ENCODE measurements around the gene SV2A. TPM values are rescaled to one million over a fixed set of nuclear protein-coding genes. Genes with fewer than 3 reads are reported as not detected.

SV2A gene
- polyA plus RNA-seq, 4 donors, result 0.54 to 3.9 (median 1.9) TPM; not detected in 1

DNA sequence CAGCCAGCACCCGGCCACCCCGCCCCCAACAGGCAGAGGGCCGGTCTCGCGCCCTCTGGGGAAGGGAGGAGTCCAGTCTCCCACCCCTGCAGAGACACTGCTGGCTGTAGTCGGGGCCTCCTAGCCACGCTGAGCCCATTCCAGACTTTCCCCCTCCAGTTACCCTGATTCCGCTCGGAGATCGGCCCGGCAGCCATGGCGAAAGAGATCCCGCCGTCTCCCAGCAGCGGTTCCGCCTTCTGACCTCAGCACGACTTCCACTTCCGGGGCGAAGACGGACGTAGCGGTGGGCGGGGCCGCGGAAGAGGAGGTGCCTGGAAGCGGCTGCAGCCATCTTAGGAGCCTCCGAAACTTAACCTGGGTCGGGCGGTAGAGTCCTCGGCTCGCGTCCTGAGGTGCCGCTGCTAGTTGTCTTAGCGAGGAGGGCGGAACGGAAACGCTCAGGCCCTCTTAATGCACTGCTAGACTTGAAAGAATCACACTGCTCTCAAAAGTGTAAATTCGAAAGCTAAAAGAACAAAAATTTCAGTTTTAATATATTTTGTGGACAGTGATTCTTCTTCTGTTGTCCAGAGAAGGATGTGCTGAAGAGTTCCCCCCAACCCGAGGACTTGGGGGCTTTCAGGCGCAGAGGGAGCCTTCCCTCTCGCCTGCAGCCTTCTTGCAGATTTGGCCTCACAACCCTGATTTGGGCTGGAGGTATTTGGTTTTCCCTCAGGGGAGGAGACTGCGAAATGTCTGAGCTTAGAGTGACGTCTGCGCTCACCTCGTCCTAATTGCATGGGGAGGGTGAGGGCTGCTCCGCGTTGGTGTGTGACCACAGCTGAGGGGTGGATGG, 10.1 kb upstream of the SV2A start, which contains the start of gene SF3B4:
SF3B4 (minus strand) TSS at position 241 of the 838 bp plus-strand sequence; CDS start at position 197, 44 bp downstream.
- WGBS, 3 donors, result 0% methylated on average over 45 to 47 of the region's 47 CpGs
- H3K36me3 ChIP-seq (ENCODE audit: control insufficient read depth in 3 of 3, insufficient read depth in 2 of 3, low read depth in 1 of 3, low read length in 3 of 3), result peaks cover 10 to 67% (median 49%) of the 10 kb centered on the region in 3 donors
- no peaks in the 10 kb centered on the region for H3K9me3 ChIP-seq (ENCODE audit: control insufficient read depth in 2 of 2, insufficient read depth in 1 of 2, low read depth in 1 of 2, low read length in 1 of 2)
- peak; percentile 95 to 98 for DNase-seq
- peaks cover 4 to 39% (median 17%) of the 10 kb centered on the region in 3 donors for H3K4me1 ChIP-seq (ENCODE audit: control insufficient read depth in 3 of 3, insufficient read depth in 2 of 3, low read depth in 1 of 3, low read length in 2 of 3)
- peak within 1 kb of the TSS; percentile 90 to 98 (median 94) for H3K27ac ChIP-seq (ENCODE audit: low read depth in 1 of 3, low read length in 2 of 3)
- no peak for FAIRE-seq
- H3K27me3 ChIP-seq (ENCODE audit: control insufficient read depth in 3 of 3, insufficient read depth in 3 of 3, low read length in 3 of 3), result no peaks in the 10 kb centered on the region
- H3K4me3 ChIP-seq (ENCODE audit: low read depth in 1 of 3, low read length in 3 of 3), result peak within 1 kb of the TSS; percentile 72 to 92 (median 83)

DNA sequence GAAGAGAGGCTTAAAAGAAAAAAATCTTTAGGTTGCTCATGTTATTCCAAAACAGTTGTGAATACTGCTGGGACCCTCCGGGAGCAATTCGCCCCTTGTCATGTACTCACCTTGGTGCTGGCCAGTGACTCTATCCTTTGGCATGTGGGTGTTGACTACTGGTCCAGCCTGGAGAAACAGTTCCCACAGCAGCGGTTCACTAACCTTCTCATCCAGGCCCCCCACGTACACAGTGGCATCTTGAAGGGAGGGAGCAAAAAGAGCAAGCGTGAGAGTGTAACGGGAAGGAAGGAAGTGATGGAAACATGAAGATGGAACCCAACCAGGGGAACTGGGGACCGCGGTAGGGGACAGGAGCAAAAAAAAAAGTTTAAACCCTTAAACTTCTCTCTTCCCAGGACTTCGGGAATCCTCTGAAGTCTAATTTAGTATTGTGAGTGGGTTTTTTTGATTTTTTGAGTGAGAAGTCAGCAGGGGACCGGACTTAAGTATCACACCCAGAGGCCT, 9.5 kb upstream of the SV2A start:
- Histone ChIP-seq H3K27me3 (ENCODE audit: control insufficient read depth in 3 of 3, insufficient read depth in 3 of 3, low read length in 3 of 3) (no peaks in the 10 kb centered on the region), H3K4me3 (ENCODE audit: low read depth in 1 of 3, low read length in 3 of 3) (peak overlapping the region; percentile 72 to 92 (median 83)), H3K9me3 (ENCODE audit: control insufficient read depth in 2 of 2, insufficient read depth in 1 of 2, low read depth in 1 of 2, low read length in 1 of 2) (no peaks in the 10 kb centered on the region), H3K36me3 (ENCODE audit: control insufficient read depth in 3 of 3, insufficient read depth in 2 of 3, low read depth in 1 of 3, low read length in 3 of 3) (peaks cover 13 to 65% (median 50%) of the 10 kb centered on the region in 3 donors), H3K4me1 (ENCODE audit: control insufficient read depth in 3 of 3, insufficient read depth in 2 of 3, low read depth in 1 of 3, low read length in 2 of 3) (peaks cover 3 to 38% (median 17%) of the 10 kb centered on the region in 3 donors), H3K27ac (ENCODE audit: low read depth in 1 of 3, low read length in 2 of 3) (peak overlapping the region in 2 of 3 donors; percentile 94 to 98)
- no peak for DNase-seq
- FAIRE-seq, result no peak
- 0 to 4% (median 2%) methylated on average over 10 of the region's 10 CpGs for WGBS, 3 donors

DNA sequence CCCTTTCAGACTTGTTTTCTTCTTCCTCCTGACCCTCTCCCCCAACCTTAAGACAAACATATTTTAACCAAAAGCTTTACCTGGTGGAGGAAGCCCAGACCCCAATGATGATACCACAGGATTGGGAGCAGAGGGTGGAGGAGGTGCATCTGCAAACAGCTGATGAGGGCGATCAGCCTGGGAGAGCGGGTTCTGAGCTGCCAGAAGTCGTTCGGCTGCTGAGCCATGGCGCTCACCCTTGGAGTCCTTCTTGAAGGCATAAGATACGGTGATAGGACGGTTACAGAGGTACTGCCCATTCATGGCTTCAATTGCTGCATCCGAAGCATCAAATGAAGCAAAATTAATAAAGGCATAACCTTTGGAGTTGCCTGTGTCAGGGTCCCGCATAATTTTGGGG, 8.7 kb upstream of the SV2A start:
- FAIRE-seq (no peak), DNase-seq (no peak)
- WGBS, 3 donors, result 94% methylated on average over 9 of the region's 9 CpGs
- H3K4me1 ChIP-seq (ENCODE audit: control insufficient read depth in 3 of 3, insufficient read depth in 2 of 3, low read depth in 1 of 3, low read length in 2 of 3), result peaks cover 3 to 30% (median 17%) of the 10 kb centered on the region in 3 donors
- H3K27me3 ChIP-seq (ENCODE audit: control insufficient read depth in 3 of 3, insufficient read depth in 3 of 3, low read length in 3 of 3), result no peaks in the 10 kb centered on the region
- H3K9me3 ChIP-seq (ENCODE audit: control insufficient read depth in 2 of 2, insufficient read depth in 1 of 2, low read depth in 1 of 2, low read length in 1 of 2), result no peaks in the 10 kb centered on the region
- no peak overlapping the region for H3K27ac ChIP-seq (ENCODE audit: low read depth in 1 of 3, low read length in 2 of 3)
- no peak overlapping the region for H3K4me3 ChIP-seq (ENCODE audit: low read depth in 1 of 3, low read length in 3 of 3)
- peaks cover 13 to 57% (median 44%) of the 10 kb centered on the region in 3 donors for H3K36me3 ChIP-seq (ENCODE audit: control insufficient read depth in 3 of 3, insufficient read depth in 2 of 3, low read depth in 1 of 3, low read length in 3 of 3)

- DNase-seq (no peak), FAIRE-seq (no peak)
- H3K4me3 ChIP-seq (ENCODE audit: low read depth in 1 of 3, low read length in 3 of 3), result no peak overlapping the region
- WGBS, 3 donors, result 77 to 96% (median 90%) methylated on average over 2 of the region's 2 CpGs
- H3K9me3 ChIP-seq (ENCODE audit: control insufficient read depth in 2 of 2, insufficient read depth in 1 of 2, low read depth in 1 of 2, low read length in 1 of 2), result no peaks in the 10 kb centered on the region
- H3K27me3 ChIP-seq (ENCODE audit: control insufficient read depth in 3 of 3, insufficient read depth in 3 of 3, low read length in 3 of 3), result no peaks in the 10 kb centered on the region
- no peak overlapping the region for H3K27ac ChIP-seq (ENCODE audit: low read depth in 1 of 3, low read length in 2 of 3)
- H3K4me1 ChIP-seq (ENCODE audit: control insufficient read depth in 3 of 3, insufficient read depth in 2 of 3, low read depth in 1 of 3, low read length in 2 of 3), result peaks cover 3 to 25% (median 17%) of the 10 kb centered on the region in 3 donors
- H3K36me3 ChIP-seq (ENCODE audit: control insufficient read depth in 3 of 3, insufficient read depth in 2 of 3, low read depth in 1 of 3, low read length in 3 of 3), result peaks cover 13 to 51% (median 39%) of the 10 kb centered on the region in 3 donors
These were observed 8.1 kb upstream of the SV2A start for GRCh38 chr1:149925751-149926150.

DNA sequence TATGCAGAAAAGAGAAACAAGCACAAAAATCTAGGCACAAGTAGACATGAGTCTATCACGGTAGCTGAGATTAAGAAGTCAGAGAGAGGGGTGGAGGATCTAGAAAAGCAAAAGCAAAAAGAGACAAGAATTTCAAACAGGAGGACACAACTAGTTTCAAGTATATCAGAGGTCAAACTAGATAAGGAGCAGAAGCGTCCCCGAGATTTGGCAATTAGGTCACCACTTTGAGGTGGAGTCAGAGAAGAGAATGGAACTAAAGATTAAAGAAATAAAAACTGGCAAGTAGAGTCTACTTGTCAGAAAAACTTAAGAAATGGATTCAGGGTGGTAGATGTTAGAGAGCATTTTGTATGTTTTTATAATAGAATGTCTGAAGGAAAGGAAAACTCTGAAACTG, 7.7 kb upstream of the SV2A start:
- Histone ChIP-seq H3K27me3 (ENCODE audit: control insufficient read depth in 3 of 3, insufficient read depth in 3 of 3, low read length in 3 of 3) (no peaks in the 10 kb centered on the region), H3K36me3 (ENCODE audit: control insufficient read depth in 3 of 3, insufficient read depth in 2 of 3, low read depth in 1 of 3, low read length in 3 of 3) (peaks cover 13 to 48% (median 34%) of the 10 kb centered on the region in 3 donors), H3K27ac (ENCODE audit: low read depth in 1 of 3, low read length in 2 of 3) (no peak overlapping the region), H3K4me1 (ENCODE audit: control insufficient read depth in 3 of 3, insufficient read depth in 2 of 3, low read depth in 1 of 3, low read length in 2 of 3) (peaks cover 3 to 21% (median 17%) of the 10 kb centered on the region in 3 donors), H3K4me3 (ENCODE audit: low read depth in 1 of 3, low read length in 3 of 3) (no peak overlapping the region), H3K9me3 (ENCODE audit: control insufficient read depth in 2 of 2, insufficient read depth in 1 of 2, low read depth in 1 of 2, low read length in 1 of 2) (no peaks in the 10 kb centered on the region)
- WGBS, 3 donors, result 38 to 76% (median 70%) methylated on average over 3 of the region's 3 CpGs
- DNase-seq (no peak), FAIRE-seq (no peak)

DNA sequence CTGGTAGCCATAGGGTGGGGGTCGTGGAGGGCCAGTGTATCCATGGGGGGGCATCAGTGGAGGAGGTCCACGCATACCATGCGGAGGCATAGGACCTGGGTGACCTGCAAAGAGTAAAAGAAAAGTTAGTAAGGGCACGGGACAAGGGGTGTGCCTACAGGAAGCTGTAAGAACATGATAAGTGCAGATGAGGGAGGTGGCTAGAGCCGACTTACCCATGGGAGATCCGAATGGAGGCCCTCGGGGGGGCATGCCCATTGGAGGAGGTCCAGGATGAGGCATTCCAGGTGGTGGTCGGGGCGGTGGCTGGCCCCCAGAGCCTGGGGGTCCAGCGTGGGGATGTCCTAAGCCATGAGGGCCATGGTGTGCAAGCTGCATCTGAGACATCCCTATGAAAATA, 6.0 kb upstream of the SV2A start:
- FAIRE-seq (no peak), DNase-seq (no peak)
- Histone ChIP-seq H3K4me3 (ENCODE audit: low read depth in 1 of 3, low read length in 3 of 3) (no peak overlapping the region), H3K4me1 (ENCODE audit: control insufficient read depth in 3 of 3, insufficient read depth in 2 of 3, low read depth in 1 of 3, low read length in 2 of 3) (peaks cover 3 to 13% (median 8%) of the 10 kb centered on the region in 3 donors), H3K9me3 (ENCODE audit: control insufficient read depth in 2 of 2, insufficient read depth in 1 of 2, low read depth in 1 of 2, low read length in 1 of 2) (no peaks in the 10 kb centered on the region), H3K27ac (ENCODE audit: low read depth in 1 of 3, low read length in 2 of 3) (no peak overlapping the region), H3K27me3 (ENCODE audit: control insufficient read depth in 3 of 3, insufficient read depth in 3 of 3, low read length in 3 of 3) (peaks cover 0 to 1% (median 0%) of the 10 kb centered on the region in 3 donors), H3K36me3 (ENCODE audit: control insufficient read depth in 3 of 3, insufficient read depth in 2 of 3, low read depth in 1 of 3, low read length in 3 of 3) (peaks cover 12 to 34% (median 25%) of the 10 kb centered on the region in 3 donors)
- 81 to 89% (median 86%) methylated on average over 10 of the region's 10 CpGs for WGBS, 3 donors

DNA sequence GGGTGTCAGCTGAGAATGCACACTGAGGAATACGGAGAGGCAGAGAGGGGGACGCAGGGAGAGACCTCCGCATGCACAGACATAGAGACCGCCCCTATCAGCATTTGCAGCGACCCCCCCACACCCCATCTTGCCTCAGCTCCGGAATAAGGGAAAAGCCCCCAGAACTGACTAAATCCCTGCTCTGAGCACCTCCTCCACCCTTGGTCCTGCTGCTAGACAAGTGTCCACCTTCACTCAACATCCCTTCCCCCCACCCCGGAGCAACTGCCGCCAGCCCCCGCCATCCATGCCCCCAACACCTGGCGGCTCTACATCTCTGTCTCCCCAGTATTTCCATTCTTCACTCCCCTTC, 769 bp downstream of the SV2A start:
- H3K36me3 ChIP-seq (ENCODE audit: control insufficient read depth in 3 of 3, insufficient read depth in 2 of 3, low read depth in 1 of 3, low read length in 3 of 3), result peaks cover 0 to 3% (median 0%) of the 10 kb centered on the region in 3 donors
- H3K27me3 ChIP-seq (ENCODE audit: control insufficient read depth in 3 of 3, insufficient read depth in 3 of 3, low read length in 3 of 3), result peaks cover 0 to 22% (median 0%) of the 10 kb centered on the region in 3 donors
- peak overlapping the region in 1 of 3 donors; percentile 52 for H3K4me3 ChIP-seq (ENCODE audit: low read depth in 1 of 3, low read length in 3 of 3)
- H3K9me3 ChIP-seq (ENCODE audit: control insufficient read depth in 2 of 2, insufficient read depth in 1 of 2, low read depth in 1 of 2, low read length in 1 of 2), result no peaks in the 10 kb centered on the region
- 18 to 37% (median 27%) methylated on average over 9 to 10 of the region's 10 CpGs for WGBS, 3 donors
- DNase-seq, result no peak
- no peak overlapping the region for H3K27ac ChIP-seq (ENCODE audit: low read depth in 1 of 3, low read length in 2 of 3)
- no peak for FAIRE-seq
- peaks cover 0 to 5% (median 0%) of the 10 kb centered on the region in 3 donors for H3K4me1 ChIP-seq (ENCODE audit: control insufficient read depth in 3 of 3, insufficient read depth in 2 of 3, low read depth in 1 of 3, low read length in 2 of 3)

DNA sequence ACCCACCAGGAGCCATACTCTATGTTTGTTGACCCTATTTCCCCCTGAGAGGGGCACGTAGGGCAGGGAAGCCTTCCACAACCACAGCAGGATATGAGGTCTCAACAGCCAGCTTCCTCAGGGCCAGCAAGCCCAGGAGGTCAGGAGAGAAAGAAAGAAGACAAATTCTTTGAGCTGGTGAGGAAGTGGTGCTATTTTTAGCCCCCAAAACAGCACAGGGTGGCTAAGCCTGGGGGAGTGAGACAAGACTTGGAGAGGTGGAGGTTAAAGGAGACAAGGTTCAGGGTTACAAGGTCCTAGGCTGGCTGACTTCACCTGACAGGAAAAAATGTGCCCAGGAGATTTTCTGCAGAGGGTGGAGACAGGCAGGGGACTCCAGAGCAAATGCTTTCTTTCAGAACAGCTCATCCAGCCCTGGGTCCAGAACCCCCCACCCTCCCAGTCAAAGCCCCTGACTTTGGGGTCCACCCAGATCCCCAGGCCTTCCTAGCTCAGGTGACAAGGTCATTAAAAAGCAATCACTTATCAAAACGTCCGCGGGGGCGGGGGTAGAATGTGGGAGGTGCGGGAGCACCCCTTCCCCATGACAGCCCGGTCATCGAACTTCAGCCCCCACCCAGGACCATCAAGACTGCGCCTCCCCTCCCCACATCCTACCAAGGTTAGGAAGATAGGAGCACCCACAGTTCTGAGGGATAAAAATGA, 1.3 kb downstream of the SV2A start:
- Histone ChIP-seq H3K4me1 (ENCODE audit: control insufficient read depth in 3 of 3, insufficient read depth in 2 of 3, low read depth in 1 of 3, low read length in 2 of 3) (peaks cover 0 to 5% (median 0%) of the 10 kb centered on the region in 3 donors), H3K27ac (ENCODE audit: low read depth in 1 of 3, low read length in 2 of 3) (no peak overlapping the region), H3K27me3 (ENCODE audit: control insufficient read depth in 3 of 3, insufficient read depth in 3 of 3, low read length in 3 of 3) (peaks cover 0 to 22% (median 0%) of the 10 kb centered on the region in 3 donors), H3K36me3 (ENCODE audit: control insufficient read depth in 3 of 3, insufficient read depth in 2 of 3, low read depth in 1 of 3, low read length in 3 of 3) (peaks cover 0 to 3% (median 0%) of the 10 kb centered on the region in 3 donors), H3K9me3 (ENCODE audit: control insufficient read depth in 2 of 2, insufficient read depth in 1 of 2, low read depth in 1 of 2, low read length in 1 of 2) (no peaks in the 10 kb centered on the region), H3K4me3 (ENCODE audit: low read depth in 1 of 3, low read length in 3 of 3) (peak overlapping the region in 1 of 3 donors; percentile 52)
- DNase-seq (no peak), FAIRE-seq (no peak)
- 24 to 35% (median 29%) methylated on average over 9 of the region's 9 CpGs for WGBS, 3 donors

Data from small intestine (tissue), 7 donors.